Parathyroid adenoma (tissue), 2 donors: ENCODE results near the gene CSTPP1.

Experiments used
- H2AFZ ChIP-seq: fragments of 300-600 bp; sonication (generic); one replicate; pipeline ENCODE4 v1.7.0; 2017; ENCODE audit warnings: antibody characterized with exemption, mild to moderate bottlenecking
- H3K27ac ChIP-seq: fragments of 300-600 bp; sonication (generic); one replicate; pipeline ENCODE4 v1.7.0; 2017
- H3K27me3 ChIP-seq: fragments of 300-600 bp; sonication (generic); one replicate; pipeline ENCODE4 v1.7.0; 2017; ENCODE audit warnings: low read length; ENCODE audit not compliant: control insufficient read depth, insufficient read depth
- H3K36me3 ChIP-seq: fragments of 300-600 bp; sonication (generic); one replicate; pipeline ENCODE4 v1.7.0; 2017; ENCODE audit warnings: low read length; ENCODE audit not compliant: control insufficient read depth, insufficient read depth
- H3K4me1 ChIP-seq: fragments of 300-600 bp; sonication (generic); one replicate; pipeline ENCODE4 v1.7.0; 2017; ENCODE audit warnings: control low read depth
- H3K4me2 ChIP-seq: fragments of 300-600 bp; sonication (generic); one replicate; pipeline ENCODE4 v1.7.0; 2017; ENCODE audit warnings: low read length
- H3K4me3 ChIP-seq: fragments of 300-600 bp; sonication (generic); one replicate; pipeline ENCODE4 v1.7.0; 2017; ENCODE audit warnings: low read depth, low read length
- H3K79me2 ChIP-seq: fragments of 300-600 bp; sonication (generic); one replicate; pipeline ENCODE4 v1.7.0; 2017; ENCODE audit warnings: control low read depth
- H3K9ac ChIP-seq: fragments of 300-600 bp; sonication (generic); one replicate; pipeline ENCODE4 v1.7.0; 2017; ENCODE audit warnings: mild to moderate bottlenecking
- H3K9me3 ChIP-seq: fragments of 300-600 bp; sonication (generic); one replicate; pipeline ENCODE4 v1.7.0; 2017; ENCODE audit warnings: low read length; ENCODE audit not compliant: control insufficient read depth
- TF ChIP-seq, protein P1 (sequence below): fragments of 300-600 bp; sonication (generic); IDR thresholded peaks from one replicate; pipeline ENCODE4 v1.7.0; 2017; ENCODE audit warnings: antibody characterized with exemption, mild to moderate bottlenecking
- donor health status: primary hyperparathyroidism.

CSTPP1 gene

GRCh38 chr11:47179655-47179991, 243.1 kb downstream of the CSTPP1 start:
- no peak overlapping the region for H2AFZ ChIP-seq
- H3K9me3 ChIP-seq: no peaks in the 10 kb centered on the region
- TF ChIP-seq, protein P1, sequence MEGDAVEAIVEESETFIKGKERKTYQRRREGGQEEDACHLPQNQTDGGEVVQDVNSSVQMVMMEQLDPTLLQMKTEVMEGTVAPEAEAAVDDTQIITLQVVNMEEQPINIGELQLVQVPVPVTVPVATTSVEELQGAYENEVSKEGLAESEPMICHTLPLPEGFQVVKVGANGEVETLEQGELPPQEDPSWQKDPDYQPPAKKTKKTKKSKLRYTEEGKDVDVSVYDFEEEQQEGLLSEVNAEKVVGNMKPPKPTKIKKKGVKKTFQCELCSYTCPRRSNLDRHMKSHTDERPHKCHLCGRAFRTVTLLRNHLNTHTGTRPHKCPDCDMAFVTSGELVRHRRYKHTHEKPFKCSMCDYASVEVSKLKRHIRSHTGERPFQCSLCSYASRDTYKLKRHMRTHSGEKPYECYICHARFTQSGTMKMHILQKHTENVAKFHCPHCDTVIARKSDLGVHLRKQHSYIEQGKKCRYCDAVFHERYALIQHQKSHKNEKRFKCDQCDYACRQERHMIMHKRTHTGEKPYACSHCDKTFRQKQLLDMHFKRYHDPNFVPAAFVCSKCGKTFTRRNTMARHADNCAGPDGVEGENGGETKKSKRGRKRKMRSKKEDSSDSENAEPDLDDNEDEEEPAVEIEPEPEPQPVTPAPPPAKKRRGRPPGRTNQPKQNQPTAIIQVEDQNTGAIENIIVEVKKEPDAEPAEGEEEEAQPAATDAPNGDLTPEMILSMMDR: peak; percentile 38
- H3K9ac ChIP-seq: no peak overlapping the region
- H3K4me1 ChIP-seq: peaks cover 6% of the 10 kb centered on the region
- no peak overlapping the region for H3K4me3 ChIP-seq
- no peaks in the 10 kb centered on the region for H3K27me3 ChIP-seq
- no peak overlapping the region for H3K27ac ChIP-seq
- no peak overlapping the region for H3K4me2 ChIP-seq
- H3K79me2 ChIP-seq: peaks cover 18% of the 10 kb centered on the region
- H3K36me3 ChIP-seq: no peaks in the 10 kb centered on the region

GRCh38 chr11:47180006-47180787, 243.6 kb downstream of the CSTPP1 start:
- Histone ChIP-seq H3K79me2 (peaks cover 12% of the 10 kb centered on the region), H3K4me1 (peaks cover 6% of the 10 kb centered on the region), H3K36me3 (no peaks in the 10 kb centered on the region), H3K27ac (no peak overlapping the region), H3K27me3 (no peaks in the 10 kb centered on the region), H3K4me2 (no peak overlapping the region), H3K9me3 (no peaks in the 10 kb centered on the region), H3K4me3 (no peak overlapping the region), H3K9ac (no peak overlapping the region), H2AFZ (no peak overlapping the region)
- TF ChIP-seq, protein P1: no peak

- Histone ChIP-seq H3K36me3 (no peaks in the 10 kb centered on the region), H3K9me3 (no peaks in the 10 kb centered on the region), H3K9ac (no peak overlapping the region), H3K4me3 (no peak overlapping the region), H3K79me2 (peaks cover 3% of the 10 kb centered on the region), H3K4me2 (no peak overlapping the region), H3K27ac (no peak overlapping the region), H3K27me3 (no peaks in the 10 kb centered on the region), H2AFZ (no peak overlapping the region), H3K4me1 (peaks cover 3% of the 10 kb centered on the region)
- TF ChIP-seq, protein P1: no peak
Observed at GRCh38 chr11:47181271-47181670, 244.7 kb downstream of the CSTPP1 start.

DNA sequence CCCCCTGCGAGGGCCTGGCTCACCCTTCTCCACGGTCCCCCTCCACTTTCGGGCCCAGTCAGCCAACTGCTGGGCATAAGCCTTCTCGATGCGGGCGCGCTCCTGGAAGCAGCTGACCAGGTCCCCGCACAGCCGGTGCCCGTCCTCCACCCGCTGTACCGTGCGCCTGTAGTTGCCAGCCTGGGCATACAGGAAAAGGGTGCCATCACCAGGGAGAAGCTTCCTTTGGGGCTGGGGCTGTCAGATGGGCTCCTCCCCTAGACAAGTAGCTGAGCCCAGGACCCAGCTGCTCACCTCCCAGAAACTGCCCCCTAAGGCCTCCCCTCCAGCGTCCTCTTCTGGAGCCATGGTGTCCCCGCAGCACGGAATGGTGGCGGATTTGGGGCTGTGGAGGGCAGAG, 245.8 kb downstream of the CSTPP1 start:
- H3K27ac ChIP-seq: no peak overlapping the region

More for the DNA sequence above, 245.8 kb downstream of the CSTPP1 start:
- Histone ChIP-seq H3K4me1 (peaks cover 3% of the 10 kb centered on the region), H3K79me2 (no peaks in the 10 kb centered on the region), H3K9ac (no peak overlapping the region), H3K36me3 (no peaks in the 10 kb centered on the region), H3K27me3 (no peaks in the 10 kb centered on the region), H3K4me2 (no peak overlapping the region), H3K9me3 (no peaks in the 10 kb centered on the region), H3K4me3 (no peak overlapping the region), H2AFZ (no peak overlapping the region)
- TF ChIP-seq, protein P1: no peak
